Kidney (tissue), 14 donors: Measurements from ENCODE around the gene IRX1. TPM values are rescaled to one million over a fixed set of nuclear protein-coding genes. Genes with fewer than 3 reads are reported as not detected.

Experiments used
- DNase-seq, 5 donors: peaks; one replicate each; pipeline ENCODE4 v3.0.0-alpha.2; 2013 to 2020
- FAIRE-seq: peaks from 2 replicates; lab custom pipeline; 2012; peaks lifted over from hg19 to GRCh38; lab: Jason Lieb, UNC
- H3K27ac ChIP-seq, 2 donors: one replicate each; pipeline ENCODE4 v1.7.0; 2013; ENCODE audit warnings: low read depth in 2 of 2, low read length in 2 of 2, inconsistent platforms in 1 of 2
- H3K27me3 ChIP-seq: one replicate; pipeline ENCODE4 v1.7.1; 2013; ENCODE audit warnings: low read length, inconsistent platforms; ENCODE audit not compliant: control insufficient read depth, insufficient read depth
- H3K36me3 ChIP-seq, 3 donors: one replicate each; pipeline versions ENCODE4 v1.7.0 to v1.7.1; 2013; ENCODE audit warnings: low read length in 3 of 3, control low read depth in 1 of 3, inconsistent platforms in 1 of 3; ENCODE audit not compliant: insufficient read depth in 3 of 3, control insufficient read depth in 2 of 3
- H3K4me1 ChIP-seq, 3 donors: one replicate each; pipeline versions ENCODE4 v1.7.0 to v1.7.1; 2013; ENCODE audit warnings: low read length in 3 of 3, inconsistent platforms in 1 of 3, low read depth in 1 of 3; ENCODE audit not compliant: control insufficient read depth in 2 of 3, insufficient read depth in 2 of 3
- H3K4me3 ChIP-seq, 3 donors: one replicate each; pipeline versions ENCODE4 v1.7.0 to v1.8.1; 2013; ENCODE audit warnings: low read length in 3 of 3, control low read depth in 1 of 3, inconsistent platforms in 1 of 3
- H3K9ac ChIP-seq, 3 donors: one replicate each; pipeline versions ENCODE4 v1.7.0 to v1.7.1; 2013; ENCODE audit warnings: low read length in 3 of 3, control low read depth in 1 of 3, inconsistent platforms in 1 of 3
- H3K9me3 ChIP-seq, 3 donors: one replicate each; pipeline versions ENCODE4 v1.7.0 to v1.7.1; 2013; ENCODE audit warnings: low read length in 3 of 3, control low read depth in 1 of 3, inconsistent platforms in 1 of 3; ENCODE audit not compliant: control insufficient read depth in 2 of 3, insufficient read depth in 1 of 3
- CTCF ChIP-seq: IDR thresholded peaks from 3 replicates; pipeline ENCODE4 v1.5.1; 2012; ENCODE audit warnings: mild to moderate bottlenecking, moderate library complexity, borderline replicate concordance; ENCODE audit not compliant: insufficient read depth; ENCODE audit errors: extremely low read depth
- intact Hi-C: fragments of 100-400 bp; cut with DNase I; formaldehyde crosslinking; loops from one replicate; pipeline ENCODE4 v1.11.1; 2022
- polyA plus RNA-seq: library from polyadenylated mRNA; stranded (reverse); fragments of 350-450 nt; fragmentation: Illumina TruSeq; extraction: RNeasy Lipid Tissue Mini Kit (QIAGEN cat#74804); gene quantifications from one replicate; pipeline ENCODE4 v1.2.3, GENCODE V29; 2014; ENCODE audit warnings: low read depth, low replicate concordance; ENCODE audit not compliant: insufficient read depth
- total RNA-seq: library from RNA; stranded (reverse); fragmentation: NEBNext Ultra II Directional; extraction: Animal tissue kit (Norgen Biotek cat#: 25700); gene quantifications from one replicate; pipeline ENCODE4 v1.2.1, GENCODE V29; 2021
- donor health status: control.
- donor health status: control.
- donor health status: control.
- donor health status: control.
- donor health status: control.
- donor health status: DM: yes; HTN: yes; CAD: no.
- donor health status: Normal renal cell carcinoma (clear cell type).

Gene IRX1
- total and polyA plus RNA-seq, 2 donors from 2014 or later = 17.3 to 62.0 TPM

DNA sequence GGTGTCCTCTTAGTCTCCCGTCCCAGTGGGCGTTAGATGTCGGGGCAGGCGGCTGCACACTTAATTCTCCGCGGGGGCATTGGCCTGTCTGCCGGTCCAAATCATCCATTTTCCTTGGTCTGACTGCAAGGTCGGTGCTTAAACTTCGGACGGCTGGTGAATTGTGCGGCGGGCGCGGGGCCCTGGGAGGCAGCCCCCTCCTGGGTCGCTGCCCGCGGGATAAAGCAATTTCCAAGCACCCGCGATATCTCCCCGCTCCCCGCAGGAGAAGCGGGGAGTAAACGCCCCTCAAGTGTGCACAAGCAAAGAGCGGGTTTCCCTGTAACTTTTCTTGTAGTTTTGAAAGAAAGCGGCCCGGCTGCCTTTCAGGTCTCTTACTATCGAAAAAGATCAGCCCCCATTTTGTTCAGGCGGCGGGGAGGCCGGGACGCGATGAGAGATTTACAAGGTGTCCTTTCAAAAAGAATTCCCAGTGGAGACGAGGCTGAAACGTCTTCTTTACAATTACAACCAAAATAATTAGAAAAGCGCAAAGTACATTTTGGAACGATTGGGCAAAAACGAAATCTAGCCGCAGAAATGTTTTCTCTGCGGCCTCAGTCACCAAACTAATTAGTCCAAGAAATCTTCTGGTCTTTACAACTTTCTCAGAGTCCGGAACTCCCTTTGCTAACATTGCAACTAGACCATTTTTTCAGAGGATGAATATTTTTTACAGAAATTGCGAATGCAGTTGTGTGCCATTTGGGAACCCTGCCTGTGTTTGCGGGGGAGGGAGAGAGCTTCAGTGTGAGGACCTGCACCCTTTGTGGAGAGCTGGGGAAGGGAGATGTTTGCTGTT is 1.8 kb downstream of the IRX1 start:
- Histone ChIP-seq H3K27me3 (peaks cover 56% of the 10 kb centered on the region), H3K36me3 (no peaks in the 10 kb centered on the region), H3K4me1 (peaks cover 0 to 5% (median 0%) of the 10 kb centered on the region in 3 donors), H3K9ac (peak overlapping the region in 2 of 3 donors; percentile 23 to 40), H3K27ac (peak overlapping the region in 1 of 2 donors; percentile 57), H3K4me3 (peak overlapping the region; percentile 17 to 46 (median 18)), H3K9me3 (no peaks in the 10 kb centered on the region)
- DNase-seq (peak in 2 of 5 donors; percentile 30 to 50), FAIRE-seq (no peak)
- intact Hi-C loops = no loop called here
- no peak for TF ChIP-seq CTCF

- DNase-seq = peak in 1 of 5 donors; percentile 29
- H3K9ac ChIP-seq = peak overlapping the region in 1 of 3 donors; percentile 40
- H3K27ac ChIP-seq = no peak overlapping the region
- H3K9me3 ChIP-seq = no peaks in the 10 kb centered on the region
- peaks cover 52% of the 10 kb centered on the region for H3K27me3 ChIP-seq
- no peak for FAIRE-seq
- H3K36me3 ChIP-seq = no peaks in the 10 kb centered on the region
- TF ChIP-seq CTCF = no peak
- peak overlapping the region in 2 of 3 donors; percentile 24 to 46 for H3K4me3 ChIP-seq
- H3K4me1 ChIP-seq = peaks cover 0 to 5% (median 0%) of the 10 kb centered on the region in 3 donors
- intact Hi-C loops = no loop called here
These were observed 2.6 kb downstream of the IRX1 start for GRCh38 chr5:3598207-3598606.

DNA sequence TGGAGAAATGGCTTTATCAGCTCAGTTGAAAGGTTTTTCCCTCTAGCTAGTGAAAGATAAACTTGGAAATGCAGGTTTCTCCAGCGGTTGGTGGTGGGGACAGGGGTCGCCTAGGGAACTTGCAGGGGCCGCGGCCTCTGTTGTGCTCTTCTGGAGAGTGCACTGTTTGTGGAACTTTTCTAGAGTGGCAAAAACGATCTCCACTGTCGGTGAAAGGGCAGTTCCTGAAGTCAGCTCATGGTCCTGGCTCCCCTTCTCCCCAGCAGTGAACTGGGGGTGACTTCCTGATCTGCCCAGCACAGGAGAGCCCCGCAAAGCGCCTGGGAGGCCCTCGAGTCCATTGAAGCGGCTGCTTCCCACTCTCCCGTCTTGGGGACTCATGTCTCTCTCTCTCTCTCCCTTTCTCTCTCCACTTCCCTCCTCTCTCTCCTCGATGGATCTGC is 3.2 kb downstream of the IRX1 start:
- no peak for FAIRE-seq
- Histone ChIP-seq H3K27ac (no peak overlapping the region), H3K4me3 (peak overlapping the region in 2 of 3 donors; percentile 16 to 46), H3K9me3 (no peaks in the 10 kb centered on the region), H3K4me1 (peaks cover 0 to 5% (median 0%) of the 10 kb centered on the region in 3 donors), H3K9ac (no peak overlapping the region), H3K27me3 (peaks cover 51% of the 10 kb centered on the region), H3K36me3 (no peaks in the 10 kb centered on the region)
- TF ChIP-seq CTCF = no peak
- intact Hi-C loops = no loop called here
- peak in 1 of 5 donors; percentile 43 for DNase-seq
